ENCODE data around the gene PCA3.

PCA3 gene

GRCh38 chr9:76828447-76828846 lies 64.2 kb downstream of the PCA3 start:
- DNase-seq, result no peak

- DNase-seq, result no peak
Measured at GRCh38 chr9:76835571-76836283, 71.5 kb downstream of the PCA3 start.
